Ovary (tissue), 9 donors: ENCODE data around the gene LTC4S. TPM values are rescaled to one million over a fixed set of nuclear protein-coding genes. Genes with fewer than 3 reads are reported as not detected.

Experiments
- DNase-seq, 5 donors: peaks; one replicate each; pipeline ENCODE4 v3.0.0-alpha.2; 2019 to 2020
- H3K27ac ChIP-seq, 2 donors: fragments of 200-600 bp; one replicate each; pipeline versions ENCODE4 v1.5.1 to v1.8.0; 2019 to 2022
- H3K27me3 ChIP-seq: fragments of 200-600 bp; one replicate; pipeline ENCODE4 v1.8.0; 2022
- H3K36me3 ChIP-seq: fragments of 200-600 bp; sonication (generic); one replicate; pipeline ENCODE4 v1.5.1; 2019
- H3K4me1 ChIP-seq: one replicate; pipeline ENCODE4 v1.8.1; 2013; ENCODE audit warnings: mild to moderate bottlenecking, moderate library complexity; ENCODE audit not compliant: insufficient read depth
- H3K4me3 ChIP-seq: fragments of 200-600 bp; sonication (generic); one replicate; pipeline ENCODE4 v1.5.1; 2017
- H3K9me3 ChIP-seq, 2 donors: fragments of 200-600 bp in 1 of 2; sonication (generic) in 1 of 2; one replicate each; pipeline versions ENCODE4 v1.5.1 to v1.8.1; 2013 to 2019; ENCODE audit warnings: mild to moderate bottlenecking in 1 of 2, moderate library complexity in 1 of 2
- CTCF ChIP-seq, 3 donors: fragments of 450-650 bp in 2 of 3; fragments of 200-600 bp in 1 of 3; IDR thresholded peaks; one replicate each; pipeline versions ENCODE4 v1.5.1 to v1.8.0; 2016 to 2022; ENCODE audit warnings: antibody characterized with exemption in 3 of 3, mild to moderate bottlenecking in 1 of 3
- EP300 ChIP-seq: sonication (generic); formaldehyde crosslinking; IDR thresholded peaks from one replicate; pipeline ENCODE4 v1.6.1; 2017; ENCODE audit warnings: antibody characterized with exemption
- POLR2A ChIP-seq: fragments of 450-650 bp; IDR thresholded peaks from one replicate; pipeline ENCODE4 v1.6.1; 2017; ENCODE audit warnings: antibody characterized with exemption, mild to moderate bottlenecking, moderate library complexity
- WGBS, 3 donors: extraction: QIAGEN DNeasy Blood & Tissue Kit in 1 of 3; methylation state at CpG; one replicate each; pipeline versions ENCODE4 v1.1.5 to v1.1.7; 2013 to 2017; 5-methylcytosine and 5-hydroxymethylcytosine counted together
- intact Hi-C, 4 donors: fragments of 100-400 bp; cut with DNase I; formaldehyde crosslinking; loops; one replicate each; pipeline versions ENCODE4 v1.11.0 to v1.15.1; 2022 to 2023
- microRNA counts: library from miRNA; unstranded; fragments of <30 nt; microRNA quantifications from one replicate; lab custom pipeline; 2016
- microRNA-seq, 3 donors: library from miRNA; unstranded; fragments of <30 nt; microRNA quantifications; one replicate each; pipeline versions ENCODE4 to v1.2.0, GENCODE V29; 2019 to 2020
- polyA plus RNA-seq, 2 donors: library from polyadenylated mRNA; stranded (reverse); fragments of 200-250 nt in 1 of 2; fragments of 350-450 nt in 1 of 2; fragmentation: Illumina TruSeq in 1 of 2; extraction: RNeasy Lipid Tissue Mini Kit (QIAGEN cat#74804) in 1 of 2; gene quantifications; one replicate each; pipeline ENCODE4 v1.2.3, GENCODE V29; 2013 to 2014
- small RNA-seq: library from RNA; depleted of rRNA; stranded (forward); fragments of <200 nt; gene quantifications from one replicate; pipeline ENCODE3, GENCODE V24; 2016
- total RNA-seq, 7 donors: library from RNA; depleted of rRNA in 2 of 7; stranded (reverse); fragments of >200 nt in 2 of 7; fragmentation: NEBNext Ultra II Directional in 3 of 7; extraction: Animal tissue kit (Norgen Biotek cat#: 25700) in 3 of 7; gene quantifications; one replicate each; pipeline versions ENCODE4 v1.1.0 to v1.2.4, GENCODE V29; 2016 to 2023
- donor health status: DM: no; HTN: no; CAD: no; lungs with moderate emphysema.
- donor health status: DM: no; HTN: no; CAD: no.
- donor health status: Bipolar disorder and iron deficiency.
- donor health status: DM: yes; HTN: yes; CAD: no.
- donor health status: DM: no; HTN: no; CAD: no.
- donor health status: DM: yes; HTN: yes; CAD: no.

LTC4S gene
- total and polyA plus RNA-seq, 9 donors, result 7.5 to 43.5 (median 16.9) TPM; not detected in 1

GRCh38 chr5:179841621-179842020 is 47.8 kb downstream of the LTC4S start:
- WGBS, 3 donors, result 88 to 90% (median 90%) methylated on average over 9 of the region's 9 CpGs
- Histone ChIP-seq H3K27ac (no peak overlapping the region), H3K36me3 (no peaks in the 10 kb centered on the region), H3K27me3 (no peaks in the 10 kb centered on the region), H3K4me1 (no peaks in the 10 kb centered on the region), H3K4me3 (no peak overlapping the region), H3K9me3 (no peaks in the 10 kb centered on the region)
- intact Hi-C loops, result no loop called here
- no peak for TF ChIP-seq CTCF (IDR thresholded peaks at IDR 0.05)
- no peak for TF ChIP-seq EP300
- no peak for TF ChIP-seq POLR2A
- no peak for DNase-seq

MicroRNAs encoded within 50 kb of the gene (microRNA counts, 767-probe panel; counts per million panel counts)
- 530 counts per million, percentile 78 among the panel's probes with 10 or more counts for microRNA hsa-miR-1229 (lab: Ali Mortazavi, UCI)

Small RNA genes lying within 50 kb of the gene (microRNA-seq; reads per million reads assigned to microRNA genes)
- gene MIR1229, result 1.1 to 1.5 (median 1.1) reads per million in 3 donors

Small RNA genes lying within 50 kb of the gene (small RNA-seq; reads per million reads assigned to genes)
- not detected for gene MIR1229

Other genes with a start within 250 kb of the LTC4S start
- 10 to 100 TPM; 35.6 to 47.2 (median 39.1) TPM for gene RUFY1, start 243.4 kb upstream of the LTC4S start, total RNA-seq
- gene RUFY1, start 243.4 kb upstream of the LTC4S start, polyA plus RNA-seq, result 10 to 100 TPM; 31.4 to 53.6 TPM
- gene HNRNPH1, start 170.3 kb upstream of the LTC4S start, total RNA-seq, result 100 to 1,000 TPM; 416 to 679 (median 577) TPM
- gene HNRNPH1, start 170.3 kb upstream of the LTC4S start, polyA plus RNA-seq, result 100 to 1,000 TPM; 243 to 354 TPM
- under 1 TPM in 1 of 7 donors, not detected in 6; 0.65 TPM for gene CBY3, start 113.0 kb upstream of the LTC4S start, total RNA-seq
- gene CBY3, start 113.0 kb upstream of the LTC4S start, polyA plus RNA-seq, result not detected
- 100 to 1,000 TPM; 228 to 683 (median 573) TPM for gene CANX, start 95.0 kb upstream of the LTC4S start, total RNA-seq
- 100 to 1,000 TPM; 176 to 688 TPM for gene CANX, start 95.0 kb upstream of the LTC4S start, polyA plus RNA-seq
- 10 to 100 TPM; 18.4 to 40.1 (median 33.6) TPM for gene MAML1, start 61.2 kb upstream of the LTC4S start, total RNA-seq
- gene MAML1, start 61.2 kb upstream of the LTC4S start, polyA plus RNA-seq, result 10 to 100 TPM; 19.0 to 20.2 TPM
- gene MGAT4B, start 12.9 kb downstream of the LTC4S start, total RNA-seq, result 100 to 1,000 TPM in 1 of 7 donors, 10 to 100 TPM in 6; 51.2 to 102 (median 68.6) TPM
- gene MGAT4B, start 12.9 kb downstream of the LTC4S start, polyA plus RNA-seq, result 10 to 100 TPM; 51.0 to 65.6 TPM
- gene SQSTM1, start 26.9 kb downstream of the LTC4S start, total RNA-seq, result 100 to 1,000 TPM; 257 to 457 (median 337) TPM
- gene SQSTM1, start 26.9 kb downstream of the LTC4S start, polyA plus RNA-seq, result 100 to 1,000 TPM; 125 to 265 TPM
- gene MRNIP, start 64.8 kb downstream of the LTC4S start, total RNA-seq, result 10 to 100 TPM; 46.2 to 61.1 (median 50.3) TPM
- 10 to 100 TPM; 26.9 to 59.3 TPM for gene MRNIP, start 64.8 kb downstream of the LTC4S start, polyA plus RNA-seq
- gene TBC1D9B, start 113.9 kb downstream of the LTC4S start, total RNA-seq, result 100 to 1,000 TPM in 2 of 7 donors, 10 to 100 TPM in 5; 48.3 to 121 (median 87.8) TPM
- gene TBC1D9B, start 113.9 kb downstream of the LTC4S start, polyA plus RNA-seq, result 10 to 100 TPM; 66.2 to 67.4 TPM